DND-41 (cell line): ENCODE measurements around the gene PCIF1.
A peak's percentile ranks its signal among the peaks of the same experiment; 100 is the strongest.
"Not testable (repeated sequence)": the region's sequence is repeated elsewhere in the genome, so short reads cannot be mapped to it uniquely, and the experiment has no call there.

Experiments
- ATAC-seq: fragments of 200-7000 bp; cut with Tn5 transposase; 3 replicates; pipeline ENCODE4 v1.9.1; 2021; ENCODE audit warnings: low read depth; ENCODE audit not compliant: insufficient read depth
- DNase-seq: peaks from one replicate; pipeline ENCODE4 v3.0.0-alpha.2; 2020
- H2AFZ ChIP-seq: 2 replicates; pipeline ENCODE4 v1.6.0; 2012; ENCODE audit warnings: low read depth, low read length
- H3K27ac ChIP-seq: 2 replicates; pipeline ENCODE4 v1.5.1; 2012; ENCODE audit warnings: low read length, inconsistent platforms
- H3K27me3 ChIP-seq: fragments of 200-600 bp; sonication (generic); 2 replicates; pipeline ENCODE4 v1.6.0; 2012; ENCODE audit warnings: low read length, mild to moderate bottlenecking, inconsistent platforms; ENCODE audit not compliant: insufficient read depth, poor library complexity
- H3K36me3 ChIP-seq: 2 replicates; pipeline ENCODE4 v1.5.1; 2012; ENCODE audit warnings: low read length, inconsistent platforms; ENCODE audit not compliant: insufficient read depth
- H3K4me1 ChIP-seq: 2 replicates; pipeline ENCODE4 v1.5.1; 2012; ENCODE audit warnings: mild to moderate bottlenecking, low read length; ENCODE audit not compliant: insufficient read depth
- H3K4me2 ChIP-seq: 2 replicates; pipeline ENCODE4 v1.6.0; 2012; ENCODE audit warnings: mild to moderate bottlenecking, moderate library complexity, low read length, inconsistent platforms; ENCODE audit not compliant: insufficient read depth
- H3K4me3 ChIP-seq, 2 experiments: fragments of 200-600 bp in 1 of 2; shearing (Covaris generic) in 1 of 2; 2 replicates each; pipeline ENCODE4 v1.5.1; 2012 to 2016; ENCODE audit warnings: inconsistent platforms in 2 of 2, low read length in 2 of 2, mild to moderate bottlenecking in 2 of 2, low read depth in 1 of 2, moderate library complexity in 1 of 2
- H3K79me2 ChIP-seq: 2 replicates; pipeline ENCODE4 v1.6.0; 2012; ENCODE audit warnings: low read length, inconsistent platforms; ENCODE audit not compliant: insufficient read depth
- H3K9ac ChIP-seq: 2 replicates; pipeline ENCODE4 v1.6.0; 2012; ENCODE audit warnings: low read depth, mild to moderate bottlenecking, inconsistent platforms, low read length, moderate library complexity
- H3K9me3 ChIP-seq: 2 replicates; pipeline ENCODE4 v1.5.1; 2012; ENCODE audit warnings: low read length, moderate library complexity, mild to moderate bottlenecking, inconsistent platforms; ENCODE audit not compliant: insufficient read depth, severe bottlenecking
- H4K20me1 ChIP-seq: 2 replicates; pipeline ENCODE4 v1.6.0; 2012; ENCODE audit warnings: low read length; ENCODE audit not compliant: insufficient read depth
- EZH2 ChIP-seq: IDR thresholded peaks from 3 replicates; pipeline ENCODE4 v1.6.1; 2012; ENCODE audit warnings: borderline replicate concordance, low read depth, mild to moderate bottlenecking, moderate library complexity, low read length, inconsistent platforms; ENCODE audit not compliant: severe bottlenecking
- TF ChIP-seq, protein P1 (sequence below): IDR thresholded peaks from 2 replicates; pipeline ENCODE4 v1.5.1; 2012; ENCODE audit warnings: borderline replicate concordance, low read length, moderate library complexity, mild to moderate bottlenecking; ENCODE audit not compliant: poor library complexity, severe bottlenecking; ENCODE audit errors: extremely low read depth

Gene PCIF1

DNA sequence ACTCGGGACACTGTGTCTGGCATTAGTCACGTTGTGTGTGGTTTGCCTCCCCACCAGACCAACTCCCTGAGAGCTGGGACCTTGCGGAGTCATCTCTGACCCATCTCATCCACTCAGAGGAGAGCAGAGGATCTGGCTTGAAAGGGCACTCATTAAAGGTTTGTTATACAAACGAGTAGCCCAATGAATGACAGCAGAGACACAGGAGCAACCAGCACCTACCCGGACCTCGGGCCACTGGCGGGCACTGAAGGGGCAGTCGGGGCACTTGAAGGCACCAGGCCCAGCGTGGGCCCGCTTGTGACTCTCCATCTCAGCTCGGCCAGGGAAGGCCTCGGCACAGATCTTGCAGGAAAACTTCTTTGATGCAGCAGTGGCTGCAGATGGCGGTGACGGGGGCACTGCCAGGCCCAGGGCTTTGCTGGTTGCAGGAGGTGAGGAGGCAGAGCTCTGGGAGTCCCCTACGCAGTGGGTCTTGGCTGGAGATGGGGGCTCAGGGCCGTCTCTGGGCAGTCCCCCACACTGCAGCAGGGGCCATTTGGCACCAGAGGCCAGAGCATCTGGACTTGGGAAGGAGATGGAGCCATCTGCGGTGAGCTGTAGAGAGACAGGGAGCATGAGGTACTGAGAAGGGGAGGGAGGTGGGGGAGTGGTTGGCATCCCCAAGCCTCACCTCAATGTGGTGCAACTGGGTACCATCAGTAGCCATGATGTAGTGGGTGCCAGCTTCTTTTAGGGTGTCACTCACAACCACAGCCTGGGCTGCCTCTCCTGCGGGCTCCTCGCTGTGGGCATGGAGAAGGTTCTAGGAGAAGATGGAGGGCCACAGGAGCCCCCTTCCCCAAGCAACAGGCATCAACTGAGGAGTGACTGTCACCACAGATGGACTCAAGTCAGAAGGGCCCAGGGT is 17.7 kb downstream of the PCIF1 start:
- no peak for ATAC-seq
- H3K4me3 ChIP-seq, result no peak overlapping the region
- DNase-seq, result no peak
- peak overlapping the region; percentile 15; the same call in 1 of the 2 replicates for H3K27ac ChIP-seq
- no peaks in the 10 kb centered on the region for H3K79me2 ChIP-seq
- H4K20me1 ChIP-seq, result peaks cover 10% of the 10 kb centered on the region
- H3K27me3 ChIP-seq, result no peaks in the 10 kb centered on the region
- no peak for TF ChIP-seq EZH2
- H3K9me3 ChIP-seq, result no peaks in the 10 kb centered on the region
- no peak overlapping the region for H3K4me2 ChIP-seq
- no peak overlapping the region for H2AFZ ChIP-seq
- peaks cover 73% of the 10 kb centered on the region for H3K36me3 ChIP-seq
- no peaks in the 10 kb centered on the region for H3K4me1 ChIP-seq
- no peak overlapping the region for H3K9ac ChIP-seq

DNA sequence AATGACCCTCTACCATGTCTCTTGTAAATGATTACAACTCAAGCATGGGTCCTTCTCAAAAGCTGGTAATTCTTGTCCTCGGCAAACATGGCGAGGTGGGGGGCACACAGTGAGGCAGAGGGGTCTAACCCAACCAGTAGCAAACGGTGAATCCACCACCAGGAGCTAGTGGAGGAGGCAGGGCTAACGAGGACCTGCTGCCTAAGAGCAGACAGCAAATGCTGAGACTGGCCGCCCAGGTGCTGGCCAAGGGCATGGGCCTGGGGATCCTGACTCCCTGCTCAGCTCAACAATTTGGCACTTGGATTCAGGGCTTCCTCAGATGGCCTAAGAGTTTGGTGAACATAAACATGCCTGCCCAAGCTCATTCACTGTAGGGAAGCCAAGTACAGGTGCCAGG is 18.4 kb downstream of the PCIF1 start:
- ATAC-seq (no peak), DNase-seq (no peak)
- Histone ChIP-seq H3K4me3 (no peak overlapping the region), H3K4me1 (no peaks in the 10 kb centered on the region), H3K27ac (no peak overlapping the region), H4K20me1 (peaks cover 10% of the 10 kb centered on the region; the same call in 1 of the 2 replicates), H3K36me3 (peaks cover 73% of the 10 kb centered on the region), H3K4me2 (no peak overlapping the region), H3K27me3 (no peaks in the 10 kb centered on the region), H2AFZ (no peak overlapping the region), H3K79me2 (no peaks in the 10 kb centered on the region), H3K9me3 (no peaks in the 10 kb centered on the region), H3K9ac (no peak overlapping the region)
- TF ChIP-seq, protein P1, sequence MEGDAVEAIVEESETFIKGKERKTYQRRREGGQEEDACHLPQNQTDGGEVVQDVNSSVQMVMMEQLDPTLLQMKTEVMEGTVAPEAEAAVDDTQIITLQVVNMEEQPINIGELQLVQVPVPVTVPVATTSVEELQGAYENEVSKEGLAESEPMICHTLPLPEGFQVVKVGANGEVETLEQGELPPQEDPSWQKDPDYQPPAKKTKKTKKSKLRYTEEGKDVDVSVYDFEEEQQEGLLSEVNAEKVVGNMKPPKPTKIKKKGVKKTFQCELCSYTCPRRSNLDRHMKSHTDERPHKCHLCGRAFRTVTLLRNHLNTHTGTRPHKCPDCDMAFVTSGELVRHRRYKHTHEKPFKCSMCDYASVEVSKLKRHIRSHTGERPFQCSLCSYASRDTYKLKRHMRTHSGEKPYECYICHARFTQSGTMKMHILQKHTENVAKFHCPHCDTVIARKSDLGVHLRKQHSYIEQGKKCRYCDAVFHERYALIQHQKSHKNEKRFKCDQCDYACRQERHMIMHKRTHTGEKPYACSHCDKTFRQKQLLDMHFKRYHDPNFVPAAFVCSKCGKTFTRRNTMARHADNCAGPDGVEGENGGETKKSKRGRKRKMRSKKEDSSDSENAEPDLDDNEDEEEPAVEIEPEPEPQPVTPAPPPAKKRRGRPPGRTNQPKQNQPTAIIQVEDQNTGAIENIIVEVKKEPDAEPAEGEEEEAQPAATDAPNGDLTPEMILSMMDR, result no peak
- no peak for TF ChIP-seq EZH2

DNA sequence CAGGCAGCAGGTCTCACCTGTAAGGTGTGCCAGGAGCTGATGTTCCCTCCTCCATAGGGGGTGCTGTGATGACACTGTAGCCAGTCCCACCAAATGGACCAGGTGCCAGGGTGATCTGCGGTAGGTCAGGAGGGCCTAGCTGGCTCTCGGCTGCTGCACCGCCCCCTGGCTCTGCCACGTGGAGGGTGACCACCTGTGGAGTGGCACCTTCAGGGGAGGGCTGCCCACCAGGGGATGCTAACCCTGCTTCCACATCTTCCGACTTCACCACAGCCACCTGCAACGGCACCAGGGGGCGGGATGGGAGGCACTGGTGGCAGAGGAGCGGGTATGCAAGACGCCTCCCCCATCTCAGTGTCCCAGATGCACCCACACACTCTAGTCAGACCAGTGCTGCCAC is 19.2 kb downstream of the PCIF1 start:
- H3K79me2 ChIP-seq, result no peaks in the 10 kb centered on the region
- TF ChIP-seq, protein P1, result no peak
- no peak for TF ChIP-seq EZH2
- H3K27me3 ChIP-seq, result no peaks in the 10 kb centered on the region
- H3K4me3 ChIP-seq, result no peak overlapping the region
- DNase-seq (no peak), ATAC-seq (no peak)
- no peak overlapping the region for H2AFZ ChIP-seq
- H3K9me3 ChIP-seq, result no peaks in the 10 kb centered on the region
- H3K9ac ChIP-seq, result no peak overlapping the region
- no peaks in the 10 kb centered on the region for H3K4me1 ChIP-seq
- H4K20me1 ChIP-seq, result peaks cover 10% of the 10 kb centered on the region; the same call in 1 of the 2 replicates
- peaks cover 73% of the 10 kb centered on the region for H3K36me3 ChIP-seq
- H3K4me2 ChIP-seq, result no peak overlapping the region
- H3K27ac ChIP-seq, result no peak overlapping the region

DNA sequence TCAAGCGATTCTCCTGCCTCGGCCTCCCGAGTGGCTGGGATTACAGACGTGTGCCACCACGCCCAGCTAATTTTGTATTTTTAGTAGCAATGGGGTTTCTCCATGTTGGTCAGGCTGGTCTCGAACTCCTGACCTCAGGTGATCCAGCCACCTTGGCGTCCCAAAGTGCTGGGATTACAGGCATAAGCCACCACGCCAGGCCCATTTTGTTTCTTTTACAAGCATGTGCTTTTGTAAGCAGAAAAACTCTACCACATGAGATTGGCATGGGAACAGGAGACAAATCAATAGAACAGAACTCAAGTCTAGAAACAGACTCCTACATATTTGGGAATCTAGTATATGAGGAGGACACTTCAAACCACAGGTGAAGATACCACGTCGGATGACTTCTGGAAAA is 21.8 kb downstream of the PCIF1 start:
- H3K4me3 ChIP-seq, H3K27ac ChIP-seq, H4K20me1 ChIP-seq, DNase-seq, H3K9ac ChIP-seq, H3K27me3 ChIP-seq, H3K79me2 ChIP-seq, H2AFZ ChIP-seq, ATAC-seq, H3K4me2 ChIP-seq, H3K4me1 ChIP-seq, H3K9me3 ChIP-seq: not testable (repeated sequence)
- peaks cover 74% of the 10 kb centered on the region for H3K36me3 ChIP-seq
